ENCODE results near the gene NDUFV2.
"Not testable (repeated sequence)": the region's sequence is repeated elsewhere in the genome, so short reads cannot be mapped to it uniquely, and the experiment has no call there.

NDUFV2 gene

DNA sequence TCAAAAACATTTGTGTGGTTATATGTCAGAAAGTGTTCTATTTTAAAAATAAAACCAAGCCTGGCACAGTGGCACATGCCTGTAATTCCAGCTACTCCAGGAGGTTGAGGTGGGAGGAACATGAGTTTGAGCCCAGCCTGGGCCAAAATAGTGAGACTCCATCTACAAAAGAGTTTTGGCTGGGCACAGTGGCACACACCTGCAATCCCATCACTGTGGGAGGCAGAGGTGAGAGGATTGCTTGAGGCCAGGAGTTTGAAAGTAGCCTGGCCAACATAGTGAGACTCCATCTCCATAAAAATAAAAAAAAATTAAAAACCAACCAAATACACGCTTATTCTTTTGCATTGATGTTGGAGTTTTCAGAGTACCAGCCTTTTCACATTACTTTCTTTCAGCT lies 43.7 kb downstream of the NDUFV2 start:
- Mint-ChIP-seq H3K4me3 (no peak overlapping the region), H3K4me1 (ENCODE audit: low read depth) (peaks cover 89% of the 10 kb centered on the region), H3K27me3 (no peaks in the 10 kb centered on the region), H3K36me3 (ENCODE audit: low read depth) (peaks cover 9% of the 10 kb centered on the region), H3K9me3 (no peaks in the 10 kb centered on the region), H3K27ac (peak overlapping the region; percentile 87)

GRCh38 chr18:9147440-9148202 lies 45.1 kb downstream of the NDUFV2 start:
- peaks cover 89% of the 10 kb centered on the region for H3K4me1 Mint-ChIP-seq (ENCODE audit: low read depth)
- peak overlapping the region; percentile 53 for H3K4me3 Mint-ChIP-seq
- H3K27ac Mint-ChIP-seq = peak overlapping the region; percentile 87
- H3K36me3 Mint-ChIP-seq (ENCODE audit: low read depth) = peaks cover 9% of the 10 kb centered on the region
- H3K27me3 Mint-ChIP-seq = no peaks in the 10 kb centered on the region
- H3K9me3 Mint-ChIP-seq = no peaks in the 10 kb centered on the region

DNA sequence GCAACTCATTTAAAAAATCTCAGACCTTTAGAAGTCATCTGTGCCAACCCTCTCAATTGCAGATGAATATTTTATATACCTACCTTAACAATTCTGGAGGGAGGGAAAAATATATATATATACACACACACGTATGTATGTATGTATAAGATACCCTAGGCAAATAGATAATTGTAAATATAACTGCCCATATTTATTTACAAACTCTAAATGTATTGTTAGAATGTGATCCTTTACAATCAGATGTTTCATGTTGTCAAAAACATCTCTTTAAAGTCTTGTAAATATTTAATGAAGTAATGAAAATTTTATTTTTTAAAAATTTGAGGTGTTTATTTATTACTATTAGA lies 45.7 kb downstream of the NDUFV2 start:
- peak overlapping the region; percentile 87 for H3K27ac Mint-ChIP-seq
- peaks cover 91% of the 10 kb centered on the region for H3K4me1 Mint-ChIP-seq (ENCODE audit: low read depth)
- no peaks in the 10 kb centered on the region for H3K9me3 Mint-ChIP-seq
- no peaks in the 10 kb centered on the region for H3K27me3 Mint-ChIP-seq
- peaks cover 7% of the 10 kb centered on the region for H3K36me3 Mint-ChIP-seq (ENCODE audit: low read depth)
- no peak overlapping the region for H3K4me3 Mint-ChIP-seq

DNA sequence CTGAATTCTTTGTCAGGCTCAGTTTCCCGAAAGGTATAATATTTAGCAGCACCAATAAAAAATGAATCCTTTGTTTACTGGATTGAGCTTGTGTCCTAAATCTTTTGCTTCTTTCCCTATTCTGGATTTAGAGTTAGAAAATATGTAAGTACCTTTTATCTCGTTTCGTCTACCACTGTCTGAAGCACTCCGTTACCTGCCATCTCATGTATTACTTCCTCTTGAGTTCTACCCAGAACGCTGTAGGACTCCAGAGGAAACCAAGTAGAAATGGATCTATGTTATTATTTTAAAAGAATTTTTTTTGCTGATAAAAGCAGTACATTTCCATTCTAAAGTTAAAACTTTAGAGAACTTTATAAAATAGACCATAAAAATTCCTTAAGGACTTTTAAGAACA lies 47.6 kb downstream of the NDUFV2 start:
- H3K4me1 Mint-ChIP-seq (ENCODE audit: low read depth) = peaks cover 92% of the 10 kb centered on the region
- H3K4me3 Mint-ChIP-seq = peak overlapping the region; percentile 38
- no peaks in the 10 kb centered on the region for H3K9me3 Mint-ChIP-seq
- H3K27me3 Mint-ChIP-seq = no peaks in the 10 kb centered on the region
- no peak overlapping the region for H3K27ac Mint-ChIP-seq
- H3K36me3 Mint-ChIP-seq (ENCODE audit: low read depth) = peaks cover 5% of the 10 kb centered on the region

- Mint-ChIP-seq H3K4me1 (ENCODE audit: low read depth) (peaks cover 93% of the 10 kb centered on the region), H3K27ac (peak overlapping the region; percentile 62), H3K36me3 (ENCODE audit: low read depth) (peaks cover 12% of the 10 kb centered on the region), H3K4me3 (no peak overlapping the region), H3K9me3 (no peaks in the 10 kb centered on the region), H3K27me3 (no peaks in the 10 kb centered on the region)
Measured at GRCh38 chr18:9153256-9153655, 50.8 kb downstream of the NDUFV2 start.

GRCh38 chr18:9156604-9157249 lies 54.2 kb downstream of the NDUFV2 start:
- H3K4me3 Mint-ChIP-seq = no peak overlapping the region
- peaks cover 18% of the 10 kb centered on the region for H3K36me3 Mint-ChIP-seq (ENCODE audit: low read depth)
- H3K27me3 Mint-ChIP-seq = no peaks in the 10 kb centered on the region
- H3K4me1 Mint-ChIP-seq (ENCODE audit: low read depth) = peaks cover 76% of the 10 kb centered on the region
- H3K27ac Mint-ChIP-seq = peak overlapping the region; percentile 52
- no peaks in the 10 kb centered on the region for H3K9me3 Mint-ChIP-seq

DNA sequence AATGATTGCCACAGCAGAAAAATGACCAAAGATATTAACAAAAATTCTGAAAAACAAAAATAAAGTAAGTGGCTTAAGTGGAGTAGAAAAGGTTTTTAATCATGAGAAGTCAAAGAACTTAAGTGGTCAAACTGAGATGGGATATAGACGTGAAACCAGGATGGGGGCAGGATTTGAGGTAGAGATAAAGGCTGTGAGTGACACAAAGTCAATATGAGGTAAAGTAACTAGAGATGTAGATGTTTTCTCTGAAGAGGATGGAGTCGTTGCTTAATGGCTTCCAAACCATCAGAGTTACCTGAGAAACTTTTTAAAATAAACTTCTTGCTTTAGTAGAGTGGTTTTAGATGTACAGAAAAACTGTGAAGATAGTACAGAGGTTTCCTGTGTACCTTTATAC lies 55.3 kb downstream of the NDUFV2 start:
- peak overlapping the region; percentile 68 for H3K27ac Mint-ChIP-seq
- no peak overlapping the region for H3K4me3 Mint-ChIP-seq
- H3K36me3 Mint-ChIP-seq (ENCODE audit: low read depth) = peaks cover 27% of the 10 kb centered on the region
- peaks cover 71% of the 10 kb centered on the region for H3K4me1 Mint-ChIP-seq (ENCODE audit: low read depth)
- H3K27me3 Mint-ChIP-seq = no peaks in the 10 kb centered on the region
- H3K9me3 Mint-ChIP-seq = peaks cover 4% of the 10 kb centered on the region

- H3K27ac Mint-ChIP-seq = no peak overlapping the region
- peaks cover 43% of the 10 kb centered on the region for H3K36me3 Mint-ChIP-seq (ENCODE audit: low read depth)
- peaks cover 60% of the 10 kb centered on the region for H3K4me1 Mint-ChIP-seq (ENCODE audit: low read depth)
Measured at GRCh38 chr18:9160014-9160413, 57.5 kb downstream of the NDUFV2 start.

GRCh38 chr18:9162663-9163062 lies 60.2 kb downstream of the NDUFV2 start:
- not testable (repeated sequence) for H3K27ac Mint-ChIP-seq, H3K27me3 Mint-ChIP-seq, H3K4me3 Mint-ChIP-seq
- Mint-ChIP-seq H3K4me1 (ENCODE audit: low read depth) (peaks cover 41% of the 10 kb centered on the region), H3K9me3 (peaks cover 22% of the 10 kb centered on the region), H3K36me3 (ENCODE audit: low read depth) (peaks cover 44% of the 10 kb centered on the region)

More at GRCh38 chr18:9160014-9160413, 57.5 kb downstream of the NDUFV2 start:
- Mint-ChIP-seq H3K27me3 (no peaks in the 10 kb centered on the region), H3K9me3 (peaks cover 19% of the 10 kb centered on the region), H3K4me3 (no peak overlapping the region)

DNA sequence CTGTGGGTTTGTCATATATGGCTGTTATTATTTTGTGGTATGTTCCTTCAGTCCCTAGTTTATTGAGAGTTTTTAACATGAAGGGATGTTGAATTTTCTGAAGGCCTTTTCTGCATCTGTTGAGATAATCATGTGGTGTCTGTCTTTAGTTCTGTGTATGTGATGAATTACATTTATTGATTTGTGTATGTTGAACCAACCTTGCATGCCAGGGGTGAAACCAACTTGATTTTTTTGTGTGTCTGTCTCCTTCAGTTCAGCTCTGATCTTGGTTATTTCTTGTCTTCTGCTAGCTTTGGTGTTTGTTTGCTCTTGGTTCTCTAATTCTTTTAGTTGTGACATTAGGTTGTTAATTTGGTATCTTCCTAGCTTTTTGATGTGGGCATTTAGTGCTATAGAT lies 61.6 kb downstream of the NDUFV2 start:
- not testable (repeated sequence) for H3K4me3 Mint-ChIP-seq, H3K27me3 Mint-ChIP-seq, H3K27ac Mint-ChIP-seq
- Mint-ChIP-seq H3K4me1 (ENCODE audit: low read depth) (peaks cover 42% of the 10 kb centered on the region), H3K9me3 (peaks cover 22% of the 10 kb centered on the region), H3K36me3 (ENCODE audit: low read depth) (peaks cover 55% of the 10 kb centered on the region)

GRCh38 chr18:9165883-9166282 lies 63.4 kb downstream of the NDUFV2 start:
- H3K36me3 Mint-ChIP-seq (ENCODE audit: low read depth) = peaks cover 61% of the 10 kb centered on the region
- not testable (repeated sequence) for H3K27ac Mint-ChIP-seq, H3K4me3 Mint-ChIP-seq, H3K27me3 Mint-ChIP-seq
- peaks cover 52% of the 10 kb centered on the region for H3K4me1 Mint-ChIP-seq (ENCODE audit: low read depth)
- peaks cover 27% of the 10 kb centered on the region for H3K9me3 Mint-ChIP-seq

DNA sequence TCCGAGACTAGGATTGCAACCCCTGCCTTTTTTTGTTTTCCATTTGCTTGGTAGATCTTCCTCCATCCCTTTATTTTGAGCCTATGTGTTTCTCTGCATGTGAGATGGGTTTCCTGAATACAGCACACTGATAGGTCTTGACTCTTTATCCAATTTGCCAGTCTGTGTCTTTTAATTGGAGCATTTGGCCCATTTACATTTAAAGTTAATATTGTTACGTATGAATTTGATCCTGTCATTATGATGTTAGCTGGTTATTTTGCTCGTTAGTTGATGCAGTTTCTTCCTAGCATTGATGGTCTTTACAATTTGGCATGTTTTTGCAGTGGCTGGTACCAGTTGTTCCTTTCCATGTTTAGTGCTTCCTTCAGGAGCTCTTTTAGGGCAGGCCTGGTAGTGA lies 67.0 kb downstream of the NDUFV2 start:
- peak overlapping the region; percentile 6 for H3K27ac Mint-ChIP-seq
- H3K36me3 Mint-ChIP-seq (ENCODE audit: low read depth) = peaks cover 40% of the 10 kb centered on the region
- H3K27me3 Mint-ChIP-seq, H3K4me3 Mint-ChIP-seq: not testable (repeated sequence)
- peaks cover 72% of the 10 kb centered on the region for H3K4me1 Mint-ChIP-seq (ENCODE audit: low read depth)
- peaks cover 14% of the 10 kb centered on the region for H3K9me3 Mint-ChIP-seq

DNA sequence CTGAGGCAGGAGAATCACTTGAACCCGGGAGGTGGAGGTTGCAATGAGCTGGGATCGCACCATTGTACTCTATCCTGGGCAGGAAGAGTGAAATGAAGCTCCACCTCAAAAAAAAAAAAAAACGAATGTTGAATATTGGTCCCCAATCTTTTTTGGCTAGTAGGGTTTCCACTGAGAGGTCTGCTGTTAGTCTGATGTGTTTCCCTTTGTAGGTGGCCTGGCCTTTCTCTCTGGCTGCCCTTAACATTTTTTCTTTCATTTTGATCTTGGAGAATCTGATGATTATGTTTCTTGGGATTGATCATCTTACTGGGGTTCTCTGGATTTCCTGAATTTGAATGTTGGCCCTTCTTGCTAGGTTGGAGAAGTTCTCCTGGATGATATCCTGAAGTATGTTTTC lies 69.4 kb downstream of the NDUFV2 start:
- Mint-ChIP-seq H3K27ac (peak overlapping the region; percentile 3), H3K4me1 (ENCODE audit: low read depth) (peaks cover 76% of the 10 kb centered on the region), H3K36me3 (ENCODE audit: low read depth) (peaks cover 45% of the 10 kb centered on the region)
- H3K4me3 Mint-ChIP-seq, H3K9me3 Mint-ChIP-seq, H3K27me3 Mint-ChIP-seq: not testable (repeated sequence)

GRCh38 chr18:9172506-9173127 lies 70.1 kb downstream of the NDUFV2 start:
- Mint-ChIP-seq H3K27ac (peak overlapping the region; percentile 3), H3K4me3 (no peak overlapping the region), H3K4me1 (ENCODE audit: low read depth) (peaks cover 80% of the 10 kb centered on the region), H3K36me3 (ENCODE audit: low read depth) (peaks cover 44% of the 10 kb centered on the region), H3K27me3 (no peaks in the 10 kb centered on the region), H3K9me3 (peaks cover 8% of the 10 kb centered on the region)

GRCh38 chr18:9173770-9174233 lies 71.3 kb downstream of the NDUFV2 start:
- peaks cover 38% of the 10 kb centered on the region for H3K36me3 Mint-ChIP-seq (ENCODE audit: low read depth)
- H3K27me3 Mint-ChIP-seq = no peaks in the 10 kb centered on the region
- peaks cover 79% of the 10 kb centered on the region for H3K4me1 Mint-ChIP-seq (ENCODE audit: low read depth)
- H3K9me3 Mint-ChIP-seq = peaks cover 8% of the 10 kb centered on the region
- no peak overlapping the region for H3K4me3 Mint-ChIP-seq
- no peak overlapping the region for H3K27ac Mint-ChIP-seq

Measured in stimulated activated naive CD8-positive, alpha-beta T cell treated with anti-CD3 and anti-CD28 coated beads, Interleukin-15, Interleukin-2, amounts not matched to agents 100 ng/mL and 50 ng/mL, for 24 hours (primary cell).